OCI-LY3 (cell line): ENCODE data around the gene GOLGA6L9.
"Not testable (repeated sequence)": the region's sequence is repeated elsewhere in the genome, so short reads cannot be mapped to it uniquely, and the experiment has no call there.

Source experiments
- H2AFZ ChIP-seq: fragments of 200-600, 300-600 bp; shearing (Covaris generic); 2 replicates; pipeline ENCODE4 v1.6.0; 2014; ENCODE audit warnings: antibody characterized with exemption, low read depth, low read length
- H3K27ac ChIP-seq: fragments of 200-600, 300-600 bp; sonication (generic); 2 replicates; pipeline ENCODE4 v1.5.1; 2014; ENCODE audit warnings: mild to moderate bottlenecking, low read length, moderate library complexity, mixed read lengths
- H3K27me3 ChIP-seq: fragments of 200-600, 300-600 bp; sonication (generic); 2 replicates; pipeline ENCODE4 v1.6.1; 2014; ENCODE audit warnings: low read depth, low read length, mixed read lengths
- H3K36me3 ChIP-seq: fragments of 200-600, 300-600 bp; sonication (generic); replicated peaks from 2 replicates; pipeline ENCODE3; 2014; ENCODE audit warnings: low read depth, low read length, mixed read lengths
- H3K4me1 ChIP-seq: fragments of 300-600, 200-600 bp; sonication (generic); 2 replicates; pipeline ENCODE4 v1.6.1; 2014; ENCODE audit warnings: low read length, mixed read lengths
- H3K4me2 ChIP-seq: fragments of 200-600, 300-600 bp; sonication (generic); 2 replicates; pipeline ENCODE4 v1.6.1; 2014; ENCODE audit warnings: low read length, mixed read lengths
- H3K4me3 ChIP-seq: fragments of 300-600, 200-600 bp; sonication (generic); 2 replicates; pipeline ENCODE4 v1.5.1; 2014; ENCODE audit warnings: antibody characterized with exemption, mild to moderate bottlenecking, low read length, moderate library complexity
- H3K79me2 ChIP-seq: fragments of 300-600, 200-600 bp; shearing (Covaris generic); 2 replicates; pipeline ENCODE4 v1.6.1; 2014; ENCODE audit warnings: mild to moderate bottlenecking, low read length, mixed read lengths
- H3K9ac ChIP-seq: fragments of 300-600, 200-600 bp; shearing (Covaris generic); 2 replicates; pipeline ENCODE4 v1.6.0; 2014; ENCODE audit warnings: mild to moderate bottlenecking, low read length, moderate library complexity
- H3K9me3 ChIP-seq: fragments of 200-600, 300-600 bp; shearing (Covaris generic); 2 replicates; pipeline ENCODE4 v1.6.1; 2014; ENCODE audit warnings: low read length, mixed read lengths; ENCODE audit not compliant: insufficient read depth
- H4K20me1 ChIP-seq: fragments of 200-600, 300-600 bp; sonication (generic); 2 replicates; pipeline ENCODE4 v1.6.1; 2016; ENCODE audit warnings: low read length, mixed read lengths; ENCODE audit not compliant: insufficient read depth
- EZH2phosphoT487 ChIP-seq: fragments of 200-600 bp; shearing (Covaris generic); IDR thresholded peaks from 2 replicates; pipeline ENCODE4 v1.6.1; 2018; ENCODE audit warnings: antibody characterized with exemption, mixed run types, low read depth
- TF ChIP-seq, protein P1 (sequence below): fragments of 200-600, 300-600 bp; sonication (generic); IDR thresholded peaks from 2 replicates; pipeline ENCODE4 v1.5.1; 2014; ENCODE audit warnings: antibody characterized with exemption, low read length, low read depth

Gene GOLGA6L9, protein sequence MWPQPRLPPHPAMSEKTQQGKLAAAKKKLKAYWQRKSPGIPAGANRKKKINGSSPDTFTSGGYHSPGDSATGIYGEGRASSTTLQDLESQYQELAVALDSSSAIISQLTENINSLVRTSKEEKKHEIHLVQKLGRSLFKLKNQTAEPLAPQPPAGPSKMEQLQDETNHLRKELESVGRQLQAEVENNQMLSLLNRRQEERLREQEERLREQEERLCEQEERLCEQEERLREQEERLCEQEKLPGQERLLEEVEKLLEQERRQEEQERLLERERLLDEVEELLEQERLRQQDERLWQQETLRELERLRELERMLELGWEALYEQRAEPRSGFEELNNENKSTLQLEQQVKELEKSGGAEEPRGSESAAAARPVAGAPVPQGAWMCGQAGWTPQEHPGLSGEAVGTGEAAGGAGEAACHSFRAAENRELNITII

DNA sequence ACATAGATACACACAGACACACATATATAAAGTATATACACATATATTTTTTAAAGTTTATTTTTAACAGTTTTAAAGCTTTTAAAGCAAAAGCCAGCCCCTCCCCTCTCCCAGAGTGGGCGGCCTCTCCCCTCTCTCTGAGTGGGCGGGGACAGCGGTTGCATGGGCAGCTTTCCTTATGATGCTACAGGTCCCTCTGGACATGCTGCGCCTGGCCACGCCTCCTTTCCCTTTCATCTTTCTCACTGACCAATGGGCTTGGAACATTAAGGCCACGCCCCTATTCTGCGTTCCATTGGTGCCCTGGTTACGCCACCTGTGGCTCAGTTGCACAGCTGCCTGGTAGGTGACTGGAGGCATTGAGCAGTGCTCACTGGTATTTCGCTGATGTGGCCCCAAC, at the start of gene GOLGA6L9:
GOLGA6L9 (plus strand) TSS at position 124 of the 400 bp plus-strand sequence; CDS start at position 388, 264 bp downstream.
- H3K4me2 ChIP-seq, H3K79me2 ChIP-seq, H3K9ac ChIP-seq, H3K4me3 ChIP-seq, H3K27ac ChIP-seq, H2AFZ ChIP-seq, H4K20me1 ChIP-seq, H3K27me3 ChIP-seq, H3K4me1 ChIP-seq, H3K9me3 ChIP-seq, H3K36me3 ChIP-seq: not testable (repeated sequence)

DNA sequence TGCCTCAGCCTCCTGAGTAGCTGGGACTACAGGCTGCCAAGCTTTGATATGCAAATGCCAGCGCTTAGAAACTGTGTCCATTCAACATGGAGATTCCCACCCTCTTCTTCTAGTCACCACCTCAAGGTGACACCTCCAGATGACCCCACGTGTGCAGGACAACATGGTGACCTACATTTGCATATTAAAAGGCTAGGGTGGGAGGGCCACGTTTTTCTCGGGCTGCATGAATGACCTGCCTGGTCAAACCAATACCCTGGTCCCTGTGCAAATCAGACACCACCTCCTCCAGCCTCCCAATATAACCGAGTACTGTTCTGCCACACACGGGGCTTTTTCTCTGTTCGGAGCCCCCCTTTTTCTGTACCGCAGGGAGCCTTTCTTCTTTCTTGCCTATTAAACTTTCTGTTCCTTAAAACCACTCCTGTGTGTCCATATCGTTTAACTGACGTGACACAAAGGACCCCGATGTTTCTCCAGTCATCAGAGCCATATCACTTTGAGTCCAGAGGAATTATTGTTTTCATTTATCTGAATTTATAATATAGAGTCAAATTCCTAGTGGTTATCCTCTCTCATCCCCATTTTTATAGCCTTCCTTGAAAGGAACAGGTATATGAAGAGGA, 48.2 kb upstream of the GOLGA6L9 start:
- Histone ChIP-seq H3K4me2 (peak overlapping the region; percentile 68), H3K4me3 (peak overlapping the region; percentile 47), H4K20me1 (peaks cover 20% of the 10 kb centered on the region), H3K4me1 (peaks cover 24% of the 10 kb centered on the region)
- not testable (repeated sequence) for H3K9ac ChIP-seq, H3K9me3 ChIP-seq, H3K27ac ChIP-seq, H3K36me3 ChIP-seq, H3K79me2 ChIP-seq, H3K27me3 ChIP-seq, H2AFZ ChIP-seq

DNA sequence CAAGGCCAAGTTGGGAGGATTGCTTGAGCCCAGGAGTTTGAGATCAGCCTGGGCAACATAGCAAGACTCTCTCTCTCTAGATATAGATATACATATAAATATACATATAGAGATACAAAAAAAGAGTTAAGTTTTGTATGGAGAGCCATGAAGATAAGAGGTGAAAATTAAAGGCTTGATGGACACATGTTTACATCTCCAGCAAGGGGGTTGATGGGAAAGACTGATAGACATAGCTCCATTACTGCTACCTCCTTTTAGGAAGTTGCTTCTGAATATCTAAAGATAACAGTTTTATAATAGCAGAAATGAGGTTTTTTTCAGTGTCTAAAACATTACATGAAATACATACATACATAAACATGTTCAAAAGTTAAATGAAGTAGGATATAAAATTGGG, 42.4 kb upstream of the GOLGA6L9 start:
- not testable (repeated sequence) for H3K36me3 ChIP-seq, H3K27me3 ChIP-seq, H3K4me1 ChIP-seq, H3K4me2 ChIP-seq, H3K27ac ChIP-seq, H3K9me3 ChIP-seq, H3K79me2 ChIP-seq, H2AFZ ChIP-seq, H3K9ac ChIP-seq, H4K20me1 ChIP-seq, H3K4me3 ChIP-seq

DNA sequence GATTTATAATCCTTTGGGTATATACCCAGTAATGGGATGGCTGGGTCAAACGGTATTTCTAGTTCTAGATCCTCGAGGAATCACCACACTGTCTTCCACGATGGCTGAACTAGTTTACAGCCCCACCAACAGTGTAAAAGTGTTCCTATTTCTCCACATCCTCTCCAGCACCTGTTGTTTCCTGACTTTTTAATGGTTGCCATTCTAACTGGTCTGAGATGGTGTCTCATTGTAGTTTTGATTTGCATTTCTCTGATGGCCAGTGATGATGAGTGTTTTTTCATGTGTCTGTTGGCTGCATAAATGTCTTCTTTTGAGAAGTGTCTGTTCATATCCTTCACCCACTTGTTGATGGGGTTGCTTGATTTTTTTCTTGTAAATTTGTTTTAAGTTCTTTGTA, 39.5 kb upstream of the GOLGA6L9 start:
- peaks cover 16% of the 10 kb centered on the region for H3K4me1 ChIP-seq
- H3K9me3 ChIP-seq, H3K4me2 ChIP-seq, H3K9ac ChIP-seq, H3K27me3 ChIP-seq, H3K36me3 ChIP-seq, H3K79me2 ChIP-seq, H3K4me3 ChIP-seq, H3K27ac ChIP-seq, H2AFZ ChIP-seq, H4K20me1 ChIP-seq: not testable (repeated sequence)

DNA sequence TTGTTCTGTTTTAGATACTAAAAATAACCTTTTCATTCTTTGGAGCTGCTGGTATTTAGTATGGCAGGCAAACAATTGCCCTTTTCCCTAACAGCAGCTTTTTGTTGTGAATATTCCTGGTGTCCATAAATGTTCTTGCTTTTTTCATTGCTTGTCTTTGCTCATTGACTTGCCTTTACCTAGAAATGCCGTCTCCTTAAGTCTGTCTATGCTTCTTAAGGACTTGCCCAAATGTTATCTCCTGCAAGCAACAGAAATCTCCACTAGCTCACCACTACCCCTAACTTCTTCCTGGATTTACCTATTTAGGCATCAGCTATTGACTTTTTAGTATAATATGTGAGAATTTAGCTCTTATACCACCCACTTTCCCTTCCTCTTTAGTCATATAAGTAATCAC, 37.5 kb upstream of the GOLGA6L9 start:
- not testable (repeated sequence) for H3K9ac ChIP-seq, H3K27me3 ChIP-seq, H4K20me1 ChIP-seq, H3K79me2 ChIP-seq, H3K27ac ChIP-seq, H3K36me3 ChIP-seq, H3K9me3 ChIP-seq, H3K4me3 ChIP-seq, H2AFZ ChIP-seq
- Histone ChIP-seq H3K4me1 (peaks cover 16% of the 10 kb centered on the region), H3K4me2 (peak overlapping the region; percentile 34)

DNA sequence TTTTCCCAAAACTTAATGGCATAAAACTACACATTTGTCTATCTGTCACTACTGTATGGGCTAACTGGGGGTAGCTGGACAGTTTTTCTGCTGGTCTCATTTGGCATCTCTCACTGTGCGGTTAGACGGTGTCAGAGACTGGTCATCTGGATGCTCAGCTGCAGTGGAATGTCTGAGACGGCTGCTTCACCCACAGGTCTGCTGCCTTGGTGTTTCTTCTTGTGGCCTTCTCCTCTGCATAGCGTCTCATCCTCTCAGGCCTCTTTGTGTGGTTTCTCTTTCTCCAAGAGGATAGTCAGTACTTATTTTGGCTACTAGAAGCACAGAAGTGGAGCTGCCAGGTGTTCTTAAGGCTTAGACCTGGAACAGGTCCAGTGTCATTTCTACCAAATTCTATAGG, 35.9 kb upstream of the GOLGA6L9 start:
- Histone ChIP-seq H3K36me3 (peaks cover 4% of the 10 kb centered on the region), H3K79me2 (peaks cover 17% of the 10 kb centered on the region), H3K9ac (no peak overlapping the region), H4K20me1 (no peaks in the 10 kb centered on the region), H3K4me3 (no peak overlapping the region), H3K27me3 (no peaks in the 10 kb centered on the region), H3K9me3 (no peaks in the 10 kb centered on the region), H3K4me2 (no peak overlapping the region), H3K27ac (no peak overlapping the region), H2AFZ (no peak overlapping the region), H3K4me1 (peaks cover 22% of the 10 kb centered on the region)
- TF ChIP-seq EZH2phosphoT487 = no peak
- TF ChIP-seq, protein P1, sequence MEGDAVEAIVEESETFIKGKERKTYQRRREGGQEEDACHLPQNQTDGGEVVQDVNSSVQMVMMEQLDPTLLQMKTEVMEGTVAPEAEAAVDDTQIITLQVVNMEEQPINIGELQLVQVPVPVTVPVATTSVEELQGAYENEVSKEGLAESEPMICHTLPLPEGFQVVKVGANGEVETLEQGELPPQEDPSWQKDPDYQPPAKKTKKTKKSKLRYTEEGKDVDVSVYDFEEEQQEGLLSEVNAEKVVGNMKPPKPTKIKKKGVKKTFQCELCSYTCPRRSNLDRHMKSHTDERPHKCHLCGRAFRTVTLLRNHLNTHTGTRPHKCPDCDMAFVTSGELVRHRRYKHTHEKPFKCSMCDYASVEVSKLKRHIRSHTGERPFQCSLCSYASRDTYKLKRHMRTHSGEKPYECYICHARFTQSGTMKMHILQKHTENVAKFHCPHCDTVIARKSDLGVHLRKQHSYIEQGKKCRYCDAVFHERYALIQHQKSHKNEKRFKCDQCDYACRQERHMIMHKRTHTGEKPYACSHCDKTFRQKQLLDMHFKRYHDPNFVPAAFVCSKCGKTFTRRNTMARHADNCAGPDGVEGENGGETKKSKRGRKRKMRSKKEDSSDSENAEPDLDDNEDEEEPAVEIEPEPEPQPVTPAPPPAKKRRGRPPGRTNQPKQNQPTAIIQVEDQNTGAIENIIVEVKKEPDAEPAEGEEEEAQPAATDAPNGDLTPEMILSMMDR = no peak

DNA sequence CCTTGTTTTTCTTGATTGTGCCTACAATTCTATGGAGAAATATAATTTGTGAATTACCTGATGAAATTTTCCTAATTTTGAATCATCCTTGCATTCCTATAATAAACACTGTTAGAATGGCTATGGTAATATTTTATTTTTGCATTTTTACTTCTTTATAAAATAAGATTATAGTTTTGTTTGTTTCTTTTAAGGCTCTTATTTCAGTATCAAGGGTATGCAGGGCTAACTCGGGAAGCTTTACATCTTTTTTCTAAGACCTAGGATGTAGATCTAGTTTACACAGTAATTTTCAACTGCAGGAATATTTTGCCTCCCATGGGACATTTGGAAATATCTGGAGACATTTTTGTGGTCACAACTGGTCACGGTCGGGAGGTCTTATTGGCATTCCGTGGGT, 33.8 kb upstream of the GOLGA6L9 start:
- not testable (repeated sequence) for H3K27me3 ChIP-seq, H3K27ac ChIP-seq, H3K36me3 ChIP-seq, H3K9ac ChIP-seq, H3K9me3 ChIP-seq, H3K4me2 ChIP-seq, H4K20me1 ChIP-seq, H3K4me3 ChIP-seq, H2AFZ ChIP-seq
- peaks cover 41% of the 10 kb centered on the region for H3K4me1 ChIP-seq
- peaks cover 21% of the 10 kb centered on the region for H3K79me2 ChIP-seq
